B cell (primary cell): ENCODE results near the gene MCTP1. TPM values are rescaled to one million over a fixed set of nuclear protein-coding genes. Genes with fewer than 3 reads are reported as not detected.
A peak's percentile ranks its signal among the peaks of the same experiment; 100 is the strongest.

ENCODE experiments used
- ATAC-seq: fragments of 200-7000 bp; cut with Tn5 transposase; one replicate; pipeline ENCODE4 v1.10.0; 2021; ENCODE audit warnings: low read depth, mild to moderate bottlenecking, moderate number of reproducible peaks, moderate library complexity
- CTCF ChIA-PET: fragments of 350-600 bp; sonication (Branson Sonifier 250); formaldehyde crosslinking; loops from one replicate; lab custom pipeline; 2021; ENCODE audit warnings: antibody characterized with exemption, inconsistent platforms; lab: Charles Lee
- POLR2A ChIA-PET: fragments of 350-600 bp; sonication (Branson Sonifier 250); formaldehyde crosslinking; loops from one replicate; lab custom pipeline; 2021; ENCODE audit warnings: antibody characterized with exemption; lab: Charles Lee
- DNase-seq: peaks from one replicate; pipeline ENCODE4 v3.0.0; 2013
- H2AFZ ChIP-seq: 2 replicates; pipeline ENCODE4 v1.6.1; 2012; ENCODE audit warnings: mild to moderate bottlenecking, low read depth, low read length; ENCODE audit not compliant: insufficient read depth, poor library complexity, severe bottlenecking
- H3K27ac ChIP-seq, 2 donors: 1 replicate in 1 of 2; 2 replicates in 1 of 2; pipeline ENCODE4 v1.5.1; 2012 to 2013; ENCODE audit warnings: low read length in 2 of 2, mild to moderate bottlenecking in 2 of 2, moderate library complexity in 1 of 2
- H3K27me3 ChIP-seq, 4 experiments: fragments of 200-600 bp in 1 of 4; sonication (generic) in 1 of 4; replicated peaks in 1 of 4; 1 replicate in 2 of 4; 2 replicates in 2 of 4; pipeline versions ENCODE4 v1.6.1 to v1.7.0; 2013 to 2016; ENCODE audit warnings: low read length in 3 of 4, mild to moderate bottlenecking in 2 of 4, mixed read lengths in 1 of 4, moderate library complexity in 1 of 4; ENCODE audit not compliant: insufficient read depth in 4 of 4, control insufficient read depth in 3 of 4; ENCODE audit errors: control extremely low read depth in 1 of 4
- H3K36me3 ChIP-seq, 2 experiments: replicated peaks in 1 of 2; 1 replicate in 1 of 2; 2 replicates in 1 of 2; pipeline versions ENCODE4 v1.6.1 to v1.7.1; 2013; ENCODE audit warnings: low read length in 1 of 2; ENCODE audit not compliant: insufficient read depth in 2 of 2, control insufficient read depth in 1 of 2; ENCODE audit errors: control extremely low read depth in 1 of 2, extremely low read depth in 1 of 2
- H3K4me1 ChIP-seq, 2 donors: fragments of 200-600 bp in 1 of 2; sonication (generic) in 1 of 2; 1 replicate in 1 of 2; 2 replicates in 1 of 2; pipeline versions ENCODE4 v1.5.1 to v1.6.1; 2013 to 2017; ENCODE audit warnings: low read length in 2 of 2; ENCODE audit not compliant: control insufficient read depth in 2 of 2, insufficient read depth in 2 of 2
- H3K4me2 ChIP-seq: replicated peaks from 2 replicates; pipeline ENCODE3; 2012; ENCODE audit warnings: mild to moderate bottlenecking, low read depth, low read length; ENCODE audit not compliant: poor library complexity, severe bottlenecking
- H3K4me3 ChIP-seq, 5 experiments: fragments of 200-600 bp in 1 of 5; sonication (generic) in 1 of 5; 1 replicate in 3 of 5; 2 replicates in 2 of 5; pipeline versions ENCODE4 v1.5.1 to v1.7.0; 2011 to 2016; ENCODE audit warnings: low read length in 4 of 5, mild to moderate bottlenecking in 4 of 5, low read depth in 2 of 5, control low read depth in 1 of 5, moderate library complexity in 1 of 5; ENCODE audit not compliant: insufficient read depth in 1 of 5; ENCODE audit errors: control extremely low read depth in 1 of 5, extremely low read depth in 1 of 5
- H3K79me2 ChIP-seq: fragments of 200-600 bp; sonication (generic); one replicate; pipeline ENCODE4 v1.6.0; 2016; ENCODE audit warnings: low read length; ENCODE audit not compliant: control insufficient read depth, insufficient read depth
- H3K9ac ChIP-seq: fragments of 200-600 bp; sonication (generic); 2 replicates; pipeline ENCODE4 v1.6.1; 2017; ENCODE audit warnings: mild to moderate bottlenecking, low read length, moderate library complexity
- H3K9me3 ChIP-seq, 3 donors: one replicate each; pipeline versions ENCODE4 v1.6.1 to v1.7.1; 2013; ENCODE audit warnings: low read length in 2 of 3; ENCODE audit not compliant: control insufficient read depth in 2 of 3, insufficient read depth in 1 of 3; ENCODE audit errors: control extremely low read depth in 1 of 3
- H4K20me1 ChIP-seq: 2 replicates; pipeline ENCODE4 v1.6.0; 2012; ENCODE audit warnings: mild to moderate bottlenecking, low read length; ENCODE audit not compliant: insufficient read depth, control insufficient read depth, poor library complexity, severe bottlenecking
- H3K27ac Mint-ChIP-seq: one replicate; pipeline ENCODE4 v1.8.0; 2021; ENCODE audit warnings: mixed read lengths
- H3K27me3 Mint-ChIP-seq: one replicate; pipeline ENCODE4 v1.8.0; 2021; ENCODE audit warnings: mixed read lengths
- H3K4me1 Mint-ChIP-seq: one replicate; pipeline ENCODE4 v1.8.0; 2021; ENCODE audit warnings: mixed read lengths
- H3K4me3 Mint-ChIP-seq: one replicate; pipeline ENCODE4 v1.8.0; 2021; ENCODE audit warnings: mixed read lengths
- H3K9me3 Mint-ChIP-seq: one replicate; pipeline ENCODE4 v1.8.0; 2022; ENCODE audit warnings: mixed read lengths; ENCODE audit not compliant: insufficient read depth
- EZH2 ChIP-seq: IDR thresholded peaks from 2 replicates; pipeline ENCODE4 v1.6.1; 2012; ENCODE audit warnings: borderline replicate concordance, low read depth, mild to moderate bottlenecking, moderate library complexity, low read length; ENCODE audit not compliant: insufficient read depth, poor library complexity, severe bottlenecking
- WGBS: methylation state at CpG from one replicate; pipeline ENCODE4 v1.1.5; 2013; ENCODE audit warnings: missing lambda C conversion rate; ENCODE audit not compliant: insufficient coverage; 5-methylcytosine and 5-hydroxymethylcytosine counted together
- intact Hi-C: fragments of 100-400 bp; cut with micrococcal nuclease; formaldehyde crosslinking; loops from one replicate; pipeline ENCODE4 v1.10.0; 2022
- polyA plus RNA-seq: library from polyadenylated mRNA; depleted of rRNA; stranded (reverse); fragments of >200 nt; gene quantifications from 2 replicates; pipeline ENCODE4 v1.2.3, GENCODE V29; 2012
- total RNA-seq, 2 donors: library from RNA; stranded (reverse); fragments of 120-200 nt in 1 of 2; gene quantifications; 1 replicate in 1 of 2; 2 replicates in 1 of 2; pipeline versions ENCODE4 v1.2.3 to v1.2.4, GENCODE V29; 2013 to 2022
- TF ChIP-seq, protein P1 (sequence below): fragments of 200-600 bp; IDR thresholded peaks from one replicate; pipeline ENCODE4 v1.8.0; 2022; ENCODE audit warnings: antibody characterized with exemption, mild to moderate bottlenecking

The MCTP1 gene
- total and polyA plus RNA-seq, 2 donors (not counting 1 experiment from before 2014, with no cell fraction given) = 0.42 to 2.5 TPM

DNA sequence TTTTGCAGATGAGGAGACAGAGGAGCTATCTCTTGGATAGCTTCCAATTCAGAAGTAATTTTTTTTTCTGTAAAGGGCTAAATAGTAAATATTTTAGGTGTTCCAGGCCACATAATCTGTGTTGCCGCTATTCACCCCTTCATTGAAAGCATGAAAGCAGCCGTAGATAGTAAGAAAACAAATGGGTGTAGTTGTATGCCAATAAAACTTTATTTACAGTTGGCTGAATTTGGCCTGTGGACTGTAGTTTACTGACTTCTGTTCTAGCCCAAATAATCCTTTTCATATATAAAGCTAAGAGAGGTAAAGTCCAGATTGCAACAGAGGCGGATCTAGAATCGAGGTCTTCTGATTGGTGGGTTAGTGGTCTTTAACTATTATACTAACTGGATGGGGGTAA lies 537.5 kb downstream of the MCTP1 start:
- Mint-ChIP-seq H3K27me3 (no peaks in the 10 kb centered on the region), H3K4me1 (peaks cover 37% of the 10 kb centered on the region), H3K9me3 (no peaks in the 10 kb centered on the region), H3K4me3 (no peak overlapping the region), H3K27ac (no peak overlapping the region)
- no peaks in the 10 kb centered on the region for H3K36me3 ChIP-seq
- ChIA-PET POLR2A (no interaction called here), CTCF (interaction anchor here (1.2 to 3.2 kb wide), 2 partner anchors 10 to 1136 kb away, joined by 3 to 19 read pairs; no protein-coding TSS in a partner anchor)
- no peak overlapping the region for H3K4me3 ChIP-seq
- H3K27ac ChIP-seq = no peak overlapping the region
- H3K4me1 ChIP-seq = peaks cover 13 to 19% of the 10 kb centered on the region in 2 donors
- H3K9me3 ChIP-seq = no peaks in the 10 kb centered on the region
- H2AFZ ChIP-seq = no peak overlapping the region
- H3K27me3 ChIP-seq = no peaks in the 10 kb centered on the region
- WGBS = no CpG with 5 or more reads among the region's 4 CpGs
- no peak overlapping the region for H3K4me2 ChIP-seq
- intact Hi-C loops = loop anchor here (2.0 to 10.0 kb wide), 2 partner anchors 45 to 97 kb away; no protein-coding TSS in a partner anchor
- TF ChIP-seq, protein P1, sequence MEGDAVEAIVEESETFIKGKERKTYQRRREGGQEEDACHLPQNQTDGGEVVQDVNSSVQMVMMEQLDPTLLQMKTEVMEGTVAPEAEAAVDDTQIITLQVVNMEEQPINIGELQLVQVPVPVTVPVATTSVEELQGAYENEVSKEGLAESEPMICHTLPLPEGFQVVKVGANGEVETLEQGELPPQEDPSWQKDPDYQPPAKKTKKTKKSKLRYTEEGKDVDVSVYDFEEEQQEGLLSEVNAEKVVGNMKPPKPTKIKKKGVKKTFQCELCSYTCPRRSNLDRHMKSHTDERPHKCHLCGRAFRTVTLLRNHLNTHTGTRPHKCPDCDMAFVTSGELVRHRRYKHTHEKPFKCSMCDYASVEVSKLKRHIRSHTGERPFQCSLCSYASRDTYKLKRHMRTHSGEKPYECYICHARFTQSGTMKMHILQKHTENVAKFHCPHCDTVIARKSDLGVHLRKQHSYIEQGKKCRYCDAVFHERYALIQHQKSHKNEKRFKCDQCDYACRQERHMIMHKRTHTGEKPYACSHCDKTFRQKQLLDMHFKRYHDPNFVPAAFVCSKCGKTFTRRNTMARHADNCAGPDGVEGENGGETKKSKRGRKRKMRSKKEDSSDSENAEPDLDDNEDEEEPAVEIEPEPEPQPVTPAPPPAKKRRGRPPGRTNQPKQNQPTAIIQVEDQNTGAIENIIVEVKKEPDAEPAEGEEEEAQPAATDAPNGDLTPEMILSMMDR = no peak
- TF ChIP-seq EZH2 = no peak
- no peaks in the 10 kb centered on the region for H4K20me1 ChIP-seq
- H3K79me2 ChIP-seq = no peaks in the 10 kb centered on the region
- no peak for ATAC-seq
- H3K9ac ChIP-seq = no peak overlapping the region
- no peak for DNase-seq

GRCh38 chr5:94746731-94747124 lies 538.2 kb downstream of the MCTP1 start:
- DNase-seq = peak; percentile 70
- ChIA-PET CTCF (interaction anchor here (1.2 to 3.2 kb wide), 2 partner anchors 9 to 1135 kb away, joined by 3 to 19 read pairs; no protein-coding TSS in a partner anchor), POLR2A (no interaction called here)
- Mint-ChIP-seq H3K9me3 (no peaks in the 10 kb centered on the region), H3K27ac (peak overlapping the region; percentile 39), H3K4me1 (peaks cover 37% of the 10 kb centered on the region), H3K27me3 (no peaks in the 10 kb centered on the region), H3K4me3 (peak overlapping the region; percentile 54)
- Histone ChIP-seq H3K36me3 (no peaks in the 10 kb centered on the region), H3K27me3 (no peaks in the 10 kb centered on the region), H3K4me3 (no peak overlapping the region), H3K9me3 (no peaks in the 10 kb centered on the region), H3K79me2 (no peaks in the 10 kb centered on the region), H3K4me1 (peaks cover 13 to 19% of the 10 kb centered on the region in 2 donors), H4K20me1 (no peaks in the 10 kb centered on the region), H3K9ac (no peak overlapping the region), H2AFZ (no peak overlapping the region), H3K4me2 (peak overlapping the region; percentile 32), H3K27ac (no peak overlapping the region)
- peak; percentile 78 for ATAC-seq
- TF ChIP-seq, protein P1 = no peak
- TF ChIP-seq EZH2 = no peak
- intact Hi-C loops = loop anchor here (2.0 to 10.0 kb wide), 2 partner anchors 46 to 98 kb away; no protein-coding TSS in a partner anchor
- 0% methylated on average over 1 of the region's 1 CpG for WGBS
